Heart left ventricle (tissue), 16 donors: ENCODE measurements around the gene BBX. TPM values are rescaled to one million over a fixed set of nuclear protein-coding genes. Genes with fewer than 3 reads are reported as not detected.

ENCODE experiments used
- ATAC-seq, 4 donors: fragments of 200-7000 bp; cut with Tn5 transposase; one replicate each; pipeline ENCODE4 v1.9.1; 2020 to 2022; ENCODE audit warnings: moderate library complexity in 4 of 4, mild to moderate bottlenecking in 3 of 4, moderate number of reproducible peaks in 1 of 4
- DNase-seq, 5 donors: peaks; one replicate each; pipeline ENCODE4 v3.0.0-alpha.2; 2020
- H3K27ac ChIP-seq, 12 donors: fragments of 200-600 bp; sonication (generic) in 4 of 12; one replicate each; pipeline versions ENCODE4 v1.5.0 to v1.8.0; 2016 to 2022; ENCODE audit warnings: mild to moderate bottlenecking in 2 of 12
- H3K27me3 ChIP-seq, 9 donors: fragments of 200-600 bp; sonication (generic) in 2 of 9; one replicate each; pipeline versions ENCODE4 v1.5.1 to v1.8.0; 2016 to 2022; ENCODE audit warnings: mild to moderate bottlenecking in 3 of 9
- H3K36me3 ChIP-seq, 9 donors: fragments of 200-600 bp; sonication (generic) in 2 of 9; one replicate each; pipeline versions ENCODE4 v1.5.0 to v1.8.0; 2018 to 2022; ENCODE audit warnings: mild to moderate bottlenecking in 2 of 9
- H3K4me1 ChIP-seq, 12 donors: fragments of 200-600 bp; sonication (generic) in 4 of 12; one replicate each; pipeline versions ENCODE4 v1.5.0 to v1.8.0; 2016 to 2022; ENCODE audit warnings: mild to moderate bottlenecking in 3 of 12
- H3K4me3 ChIP-seq, 12 donors: fragments of 200-600 bp; sonication (generic) in 4 of 12; one replicate each; pipeline versions ENCODE4 v1.5.0 to v1.8.0; 2017 to 2022; ENCODE audit warnings: mild to moderate bottlenecking in 9 of 12, moderate library complexity in 4 of 12
- H3K9me3 ChIP-seq, 12 donors: fragments of 200-600 bp; sonication (generic) in 4 of 12; one replicate each; pipeline versions ENCODE4 v1.5.0 to v1.8.0; 2016 to 2022; ENCODE audit warnings: mild to moderate bottlenecking in 1 of 12
- CTCF ChIP-seq, 12 donors: fragments of 200-600 bp; sonication (generic) in 4 of 12; IDR thresholded peaks; one replicate each; pipeline versions ENCODE4 v1.5.0 to v1.8.0; 2018 to 2022; ENCODE audit warnings: antibody characterized with exemption in 12 of 12, mild to moderate bottlenecking in 5 of 12
- POLR2A ChIP-seq, 2 donors: fragments of 450-650 bp; IDR thresholded peaks; one replicate each; pipeline ENCODE4 v1.6.1; 2017; ENCODE audit warnings: antibody characterized with exemption in 2 of 2, mild to moderate bottlenecking in 2 of 2, moderate library complexity in 2 of 2
- WGBS, 4 donors: extraction: QIAGEN DNeasy Blood & Tissue Kit in 2 of 4; methylation state at CpG; one replicate each; pipeline versions ENCODE4 v1.1.5 to v1.1.7; 2013 to 2018; 5-methylcytosine and 5-hydroxymethylcytosine counted together
- intact Hi-C, 10 donors: fragments of 100-400 bp; cut with DNase I; formaldehyde crosslinking; loops; one replicate each; pipeline versions ENCODE4 v1.11.1 to v1.14.2; 2022
- polyA plus RNA-seq, 2 donors: library from polyadenylated mRNA; stranded (reverse); fragments of 200-250 nt; gene quantifications; one replicate each; pipeline ENCODE4 v1.2.3, GENCODE V29; 2013
- total RNA-seq, 9 donors: library from RNA; depleted of rRNA in 2 of 9; stranded (reverse); fragments of >200 nt in 2 of 9; fragmentation: NEBNext Ultra II Directional in 3 of 9; extraction: Animal tissue kit (Norgen Biotek cat#: 25700) in 3 of 9; gene quantifications; one replicate each; pipeline versions ENCODE4 v1.1.0 to v1.2.4, GENCODE V29; 2016 to 2023
- donor health status: ischemic (EF 13 %, LVEDD 7.1; RV severe dilation, severe dysfunction).
- donor health status: healthy with polysubstance abuse.
- donor health status: DM: no; HTN: yes; CAD: no.
- donor health status: DM: no; HTN: no; CAD: no.
- donor health status: ischemic (EF 25% LVEDD 6.9; RV normal size, moderate dysfunction).
- donor health status: ischemic (EF 25% LVEDD 5.7; RV mildly dilated, moderate dysfunction).
- donor health status: healthy.
- donor health status: DM: yes; HTN: yes; CAD: no.
- donor health status: ischemic (EF 35%, LVEDD 5.7; RV mildly dilated, moderate dysfunction).
- donor health status: nonischemic (EF 11% LVEDD 7.7; RV severe dilation, severe dysfunction).
- donor health status: DM: yes; HTN: yes; CAD: no.
- donor health status: PGD.
- donor health status: ischemic (EF 29% LVEDD 5.4; RV normal size, mild dysfunction).
- donor health status: nonischemic (EF 23%, LVEDD 6.1; RV moderate dilation, normal function).

The BBX gene
- total and polyA plus RNA-seq, 11 donors: 9.1 to 60.5 (median 46.8) TPM

DNA sequence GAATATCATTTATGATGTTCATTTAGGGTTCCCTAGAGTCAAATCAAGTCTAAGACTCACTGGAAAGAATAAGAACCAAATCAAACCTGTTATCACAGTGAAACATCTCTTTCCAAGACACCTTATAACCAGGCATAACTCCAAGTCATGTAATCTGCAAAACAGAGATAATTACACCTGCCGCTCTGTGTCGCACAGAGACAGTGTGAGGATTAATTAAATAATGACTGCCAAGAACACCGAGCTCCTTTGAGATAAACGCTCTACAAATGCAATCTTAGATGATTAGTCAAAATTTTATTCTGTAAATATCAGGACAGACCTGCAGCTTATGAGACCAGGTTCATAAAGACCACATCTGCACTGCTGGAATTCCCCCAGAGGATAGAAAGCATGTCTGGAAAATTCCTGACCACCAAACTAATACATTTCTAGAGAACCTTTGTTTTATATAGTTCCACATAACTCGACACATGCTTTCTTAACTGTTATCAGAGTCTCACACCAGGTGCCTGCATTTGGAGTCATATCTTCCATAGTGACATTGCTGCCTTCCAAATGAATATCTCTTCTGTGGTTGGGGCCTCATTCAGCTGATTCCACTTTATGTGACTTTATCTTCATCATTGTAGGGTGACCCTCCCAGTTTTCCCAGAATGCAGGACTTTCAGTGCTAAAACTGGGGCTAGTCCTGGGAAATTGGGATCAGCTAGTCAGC is 315.3 kb downstream of the BBX start:
- no peaks in the 10 kb centered on the region for H3K9me3 ChIP-seq
- no peak for ATAC-seq
- H3K4me3 ChIP-seq: no peak overlapping the region
- no peaks in the 10 kb centered on the region for H3K36me3 ChIP-seq
- WGBS, 4 donors: 81 to 85% (median 83%) methylated on average over 5 of the region's 5 CpGs
- no peaks in the 10 kb centered on the region for H3K27me3 ChIP-seq
- H3K4me1 ChIP-seq: peaks cover 0 to 4% (median 0%) of the 10 kb centered on the region in 12 donors
- intact Hi-C loops: loop anchor here in 1 of 10 donors (10.0 kb wide), 1 partner anchor 603 kb away; no protein-coding TSS in a partner anchor
- no peak for TF ChIP-seq POLR2A (IDR thresholded peaks at IDR 0.05)
- TF ChIP-seq CTCF (IDR thresholded peaks at IDR 0.05): no peak
- DNase-seq: no peak
- H3K27ac ChIP-seq: no peak overlapping the region

DNA sequence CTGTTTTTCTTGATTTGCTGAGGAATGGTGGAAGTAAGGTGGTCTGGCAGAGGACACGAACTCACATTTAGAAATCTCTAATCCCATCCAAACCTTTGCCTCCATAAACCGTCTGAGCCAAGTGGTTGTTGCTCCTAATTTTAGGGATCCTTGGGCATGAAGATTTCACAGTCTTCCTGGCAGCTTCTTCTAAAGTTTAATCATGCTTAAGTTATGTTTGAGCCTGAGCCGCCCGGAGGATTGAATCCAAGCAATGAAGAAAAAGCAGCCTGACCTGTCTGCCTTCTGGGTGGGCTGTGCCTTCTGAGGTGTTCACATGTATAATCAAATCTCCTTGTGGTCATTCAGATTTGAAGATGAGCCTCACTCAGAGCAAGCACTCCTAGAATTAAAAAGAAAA is 319.1 kb downstream of the BBX start:
- WGBS, 4 donors: 86 to 91% (median 88%) methylated on average over 4 of the region's 4 CpGs
- no peaks in the 10 kb centered on the region for H3K9me3 ChIP-seq
- H3K4me1 ChIP-seq: peaks cover 0 to 5% (median 0%) of the 10 kb centered on the region in 12 donors
- H3K27ac ChIP-seq: no peak overlapping the region
- H3K27me3 ChIP-seq: no peaks in the 10 kb centered on the region
- intact Hi-C loops: loop anchor here in 4 of 10 donors (10.0 kb wide), 3 partner anchors 157 to 267 kb away; no protein-coding TSS in a partner anchor
- no peak for DNase-seq
- H3K4me3 ChIP-seq: no peak overlapping the region
- no peak for ATAC-seq
- TF ChIP-seq POLR2A (IDR thresholded peaks at IDR 0.05) (no peak), CTCF (IDR thresholded peaks at IDR 0.05) (no peak)
- no peaks in the 10 kb centered on the region for H3K36me3 ChIP-seq

DNA sequence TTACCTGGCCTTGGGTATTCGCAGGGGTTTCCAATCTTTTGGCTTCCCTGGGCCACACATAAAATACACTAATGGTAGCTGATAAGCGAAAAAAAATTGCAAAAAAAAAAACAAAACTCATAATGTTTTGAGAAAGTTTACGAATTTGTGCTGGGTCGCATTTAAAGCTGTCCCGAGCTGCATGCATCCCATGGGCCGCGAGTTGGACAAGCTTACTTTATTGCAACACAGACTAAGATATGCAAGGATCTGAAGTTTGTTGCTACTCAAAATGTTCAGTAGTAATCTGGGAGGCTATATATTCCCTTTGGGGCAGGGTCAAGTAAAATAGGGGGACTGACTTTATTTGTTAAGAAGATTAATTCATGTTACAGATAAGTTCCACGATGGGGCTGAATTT is 320.2 kb downstream of the BBX start:
- Histone ChIP-seq H3K27ac (no peak overlapping the region), H3K27me3 (no peaks in the 10 kb centered on the region), H3K4me3 (no peak overlapping the region), H3K9me3 (no peaks in the 10 kb centered on the region), H3K36me3 (no peaks in the 10 kb centered on the region), H3K4me1 (peaks cover 0 to 5% (median 0%) of the 10 kb centered on the region in 12 donors)
- TF ChIP-seq POLR2A (IDR thresholded peaks at IDR 0.05) (no peak), CTCF (IDR thresholded peaks at IDR 0.05) (no peak)
- no peak for ATAC-seq
- intact Hi-C loops: loop anchor here in 4 of 10 donors (10.0 kb wide), 3 partner anchors 158 to 268 kb away; no protein-coding TSS in a partner anchor
- 80 to 89% (median 87%) methylated on average over 8 of the region's 8 CpGs for WGBS, 4 donors
- no peak for DNase-seq

DNA sequence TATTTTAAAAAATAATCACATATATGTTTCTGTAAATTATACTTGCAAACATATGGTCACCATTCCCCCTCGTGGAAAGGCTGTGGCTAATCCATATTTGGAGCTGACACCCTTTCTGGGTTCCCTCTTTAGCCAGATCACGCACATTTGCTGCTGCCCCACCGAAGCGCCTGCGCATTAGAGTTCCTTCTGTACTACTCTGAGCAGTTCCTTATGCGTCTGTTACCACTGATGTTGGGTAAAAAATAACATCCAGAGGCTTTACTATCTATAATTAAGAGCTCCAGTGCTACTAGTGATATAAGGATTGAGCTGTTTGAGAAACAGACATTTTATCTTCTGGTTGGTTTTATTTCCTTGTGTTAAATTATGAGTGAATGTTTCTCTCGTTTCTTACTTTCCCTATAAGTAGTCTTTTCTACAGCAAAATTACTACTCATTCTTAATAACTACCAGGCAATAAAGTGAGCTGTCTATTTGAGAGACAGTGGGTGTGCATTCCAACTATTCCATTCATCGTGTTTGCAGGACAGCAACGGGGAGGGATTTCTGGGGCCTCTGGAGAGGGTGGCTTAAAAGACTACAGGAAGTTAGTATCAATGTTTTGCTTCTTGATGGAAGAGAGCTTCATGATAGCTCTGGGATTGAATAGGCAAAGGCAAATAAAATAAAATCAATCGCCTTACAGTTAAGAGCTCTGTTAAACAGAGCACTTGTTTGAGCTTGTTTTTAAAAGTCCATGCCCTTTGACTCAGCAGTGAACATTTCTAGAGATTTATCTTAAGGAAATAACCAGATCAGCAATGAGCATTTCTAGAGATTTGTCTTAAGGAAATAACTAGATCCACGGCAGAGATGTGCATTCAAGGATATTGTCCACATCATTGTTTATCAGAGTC is 322.9 kb downstream of the BBX start:
- Histone ChIP-seq H3K36me3 (no peaks in the 10 kb centered on the region), H3K4me3 (no peak overlapping the region), H3K27ac (no peak overlapping the region), H3K4me1 (peaks cover 0 to 5% (median 0%) of the 10 kb centered on the region in 12 donors), H3K27me3 (no peaks in the 10 kb centered on the region), H3K9me3 (no peaks in the 10 kb centered on the region)
- intact Hi-C loops: loop anchor here in 5 of 10 donors (5.0 to 10.0 kb wide), 5 partner anchors 161 to 608 kb away; no protein-coding TSS in a partner anchor
- no peak for TF ChIP-seq CTCF (IDR thresholded peaks at IDR 0.05)
- TF ChIP-seq POLR2A (IDR thresholded peaks at IDR 0.05): no peak
- WGBS, 4 donors: 62 to 76% (median 71%) methylated on average over 11 of the region's 11 CpGs
- ATAC-seq (no peak), DNase-seq (no peak)
